Neural cell (in vitro differentiated cells): Measurements from ENCODE around the gene LMAN2L. TPM values are rescaled to one million over a fixed set of nuclear protein-coding genes. Genes with fewer than 3 reads are reported as not detected.

Experiments
- H2AFZ ChIP-seq: fragments of 200-600, 300-800 bp; sonication (generic), shearing (Covaris generic); 2 replicates; pipeline ENCODE4 v1.6.0; 2014; ENCODE audit warnings: low read depth, mild to moderate bottlenecking, antibody characterized with exemption, low read length, moderate library complexity
- H3F3A ChIP-seq: fragments of 200-600 bp; shearing (Covaris generic); 2 replicates; pipeline ENCODE4 v1.6.1; 2016; ENCODE audit warnings: mild to moderate bottlenecking, moderate library complexity, mixed read lengths, antibody characterized with exemption, low read length; ENCODE audit not compliant: insufficient read depth, poor library complexity, severe bottlenecking
- H3K27ac ChIP-seq: fragments of 200-600, 300-800 bp; sonication (generic), shearing (Covaris generic); 2 replicates; pipeline ENCODE4 v1.5.1; 2014; ENCODE audit warnings: mild to moderate bottlenecking, low read length, moderate library complexity
- H3K27me3 ChIP-seq: fragments of 300-800, 200-600 bp; sonication (generic), shearing (Covaris generic); 2 replicates; pipeline ENCODE4 v1.6.0; 2014; ENCODE audit warnings: mild to moderate bottlenecking, low read depth, low read length, moderate library complexity; ENCODE audit not compliant: insufficient read depth
- H3K36me3 ChIP-seq: fragments of 300-800, 200-600 bp; sonication (generic), shearing (Covaris generic); 2 replicates; pipeline ENCODE4 v1.5.1; 2014; ENCODE audit warnings: mild to moderate bottlenecking, antibody characterized with exemption, low read length, moderate library complexity; ENCODE audit not compliant: insufficient read depth
- H3K4me2 ChIP-seq: fragments of 300-800, 200-600 bp; sonication (generic), shearing (Covaris generic); 2 replicates; pipeline ENCODE4 v1.6.0; 2014; ENCODE audit warnings: mild to moderate bottlenecking, low read length
- H3K4me3 ChIP-seq: fragments of 300-800, 200-600 bp; sonication (generic), shearing (Covaris generic); 2 replicates; pipeline ENCODE4 v1.5.1; 2014; ENCODE audit warnings: mild to moderate bottlenecking, low read length, moderate library complexity
- H3K79me2 ChIP-seq: fragments of 200-600 bp; shearing (Covaris generic); replicated peaks from 2 replicates; pipeline ENCODE4 v1.6.0; 2014; ENCODE audit warnings: mild to moderate bottlenecking, low read length, moderate library complexity; ENCODE audit not compliant: insufficient read depth
- H3K9ac ChIP-seq: fragments of 300-800, 200-600 bp; sonication (generic), shearing (Covaris generic); 2 replicates; pipeline ENCODE4 v1.6.1; 2016; ENCODE audit warnings: mild to moderate bottlenecking, low read length, mixed read lengths
- H3K9me2 ChIP-seq: fragments of 200-600 bp; shearing (Covaris generic); 2 replicates; pipeline ENCODE4 v1.6.1; 2016; ENCODE audit warnings: mild to moderate bottlenecking, low read length, mixed read lengths; ENCODE audit not compliant: insufficient read depth
- H3K9me3 ChIP-seq: fragments of 200-600, 300-800 bp; sonication (generic), shearing (Covaris generic); 2 replicates; pipeline ENCODE4 v1.6.1; 2016; ENCODE audit warnings: mild to moderate bottlenecking, mixed run types, low read length, moderate library complexity, mixed read lengths
- H4K20me1 ChIP-seq: fragments of 200-600 bp; shearing (Covaris generic); 2 replicates; pipeline ENCODE4 v1.6.1; 2016; ENCODE audit warnings: mild to moderate bottlenecking, mixed run types; ENCODE audit not compliant: insufficient read depth
- EP300 ChIP-seq: fragments of 450-650 bp; conservative IDR thresholded peaks from 2 replicates; pipeline ENCODE4 v1.6.1; 2014; ENCODE audit warnings: antibody characterized with exemption, mild to moderate bottlenecking, moderate library complexity; ENCODE audit not compliant: poor library complexity, severe bottlenecking
- EZH2 ChIP-seq: fragments of 200-600, 300-800 bp; shearing (Covaris generic), sonication (generic); IDR thresholded peaks from 2 replicates; pipeline ENCODE4 v1.6.1; 2014; ENCODE audit warnings: antibody characterized with exemption, low read length, borderline replicate concordance, mild to moderate bottlenecking; ENCODE audit not compliant: insufficient read depth, poor library complexity, severe bottlenecking
- MXI1 ChIP-seq: fragments of 450-650 bp; conservative IDR thresholded peaks from 2 replicates; pipeline ENCODE4 v1.6.1; 2014; ENCODE audit warnings: antibody characterized with exemption, mild to moderate bottlenecking; ENCODE audit not compliant: poor library complexity, severe bottlenecking
- POLR2AphosphoS5 ChIP-seq: IDR thresholded peaks from 2 replicates; pipeline ENCODE4 v1.6.1; 2012
- RAD21 ChIP-seq: fragments of 450-650 bp; conservative IDR thresholded peaks from 2 replicates; pipeline ENCODE4 v1.6.1; 2014; ENCODE audit warnings: antibody characterized with exemption, mild to moderate bottlenecking, moderate library complexity
- SMC3 ChIP-seq: fragments of 450-650 bp; conservative IDR thresholded peaks from 2 replicates; pipeline ENCODE4 v1.6.1; 2014; ENCODE audit warnings: antibody characterized with exemption, mild to moderate bottlenecking, moderate library complexity; ENCODE audit not compliant: poor library complexity
- TAF1 ChIP-seq: IDR thresholded peaks from 2 replicates; pipeline ENCODE4 v1.6.1; 2012; ENCODE audit warnings: low read depth
- polyA plus RNA-seq: library from polyadenylated mRNA; depleted of rRNA; stranded (reverse); fragments of >200 nt; gene quantifications from 2 replicates; pipeline ENCODE4 v1.2.3, GENCODE V29; 2014
- TF ChIP-seq, protein P1 (sequence below): fragments of 450-650 bp; IDR thresholded peaks from 2 replicates; pipeline ENCODE4 v1.5.1; 2014; ENCODE audit warnings: antibody characterized with exemption, mild to moderate bottlenecking, moderate library complexity; ENCODE audit not compliant: poor library complexity, severe bottlenecking
- TF ChIP-seq, protein P2 (sequence below): IDR thresholded peaks from 2 replicates; pipeline ENCODE4 v1.6.1; 2012; ENCODE audit warnings: borderline replicate concordance

The LMAN2L gene
- polyA plus RNA-seq, 1 donor from 2014 or later, result 41.3 TPM

DNA sequence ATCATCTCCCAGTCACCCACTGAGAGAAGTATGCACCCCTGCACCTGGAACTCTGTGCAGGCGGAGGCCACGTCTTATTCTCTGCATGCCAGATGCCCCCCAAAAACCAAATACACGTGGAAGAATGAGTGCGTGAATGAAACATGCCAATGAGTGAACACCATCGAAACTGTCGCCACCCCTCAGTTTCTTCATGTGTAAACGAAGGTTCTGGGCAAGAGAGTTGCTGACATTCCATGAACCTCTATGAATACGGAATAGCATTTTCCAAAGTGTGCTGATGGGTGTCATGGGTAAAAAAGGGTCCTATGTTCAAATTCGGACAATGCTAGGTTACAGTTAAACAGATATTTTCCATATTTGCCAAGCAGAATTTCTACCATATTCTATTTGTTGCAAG lies 77.5 kb downstream of the LMAN2L start:
- Histone ChIP-seq H4K20me1 (no peaks in the 10 kb centered on the region), H3K79me2 (no peaks in the 10 kb centered on the region), H3K27ac (no peak overlapping the region), H3K9me3 (no peaks in the 10 kb centered on the region), H3K4me3 (no peak overlapping the region), H2AFZ (no peak overlapping the region), H3K27me3 (no peaks in the 10 kb centered on the region), H3K9ac (no peak overlapping the region), H3K36me3 (no peaks in the 10 kb centered on the region), H3K9me2 (no peaks in the 10 kb centered on the region), H3F3A (no peaks in the 10 kb centered on the region), H3K4me2 (no peak overlapping the region)
- TF ChIP-seq MXI1, result no peak
- TF ChIP-seq, protein P1, sequence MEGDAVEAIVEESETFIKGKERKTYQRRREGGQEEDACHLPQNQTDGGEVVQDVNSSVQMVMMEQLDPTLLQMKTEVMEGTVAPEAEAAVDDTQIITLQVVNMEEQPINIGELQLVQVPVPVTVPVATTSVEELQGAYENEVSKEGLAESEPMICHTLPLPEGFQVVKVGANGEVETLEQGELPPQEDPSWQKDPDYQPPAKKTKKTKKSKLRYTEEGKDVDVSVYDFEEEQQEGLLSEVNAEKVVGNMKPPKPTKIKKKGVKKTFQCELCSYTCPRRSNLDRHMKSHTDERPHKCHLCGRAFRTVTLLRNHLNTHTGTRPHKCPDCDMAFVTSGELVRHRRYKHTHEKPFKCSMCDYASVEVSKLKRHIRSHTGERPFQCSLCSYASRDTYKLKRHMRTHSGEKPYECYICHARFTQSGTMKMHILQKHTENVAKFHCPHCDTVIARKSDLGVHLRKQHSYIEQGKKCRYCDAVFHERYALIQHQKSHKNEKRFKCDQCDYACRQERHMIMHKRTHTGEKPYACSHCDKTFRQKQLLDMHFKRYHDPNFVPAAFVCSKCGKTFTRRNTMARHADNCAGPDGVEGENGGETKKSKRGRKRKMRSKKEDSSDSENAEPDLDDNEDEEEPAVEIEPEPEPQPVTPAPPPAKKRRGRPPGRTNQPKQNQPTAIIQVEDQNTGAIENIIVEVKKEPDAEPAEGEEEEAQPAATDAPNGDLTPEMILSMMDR, result no peak
- TF ChIP-seq, protein P2, sequence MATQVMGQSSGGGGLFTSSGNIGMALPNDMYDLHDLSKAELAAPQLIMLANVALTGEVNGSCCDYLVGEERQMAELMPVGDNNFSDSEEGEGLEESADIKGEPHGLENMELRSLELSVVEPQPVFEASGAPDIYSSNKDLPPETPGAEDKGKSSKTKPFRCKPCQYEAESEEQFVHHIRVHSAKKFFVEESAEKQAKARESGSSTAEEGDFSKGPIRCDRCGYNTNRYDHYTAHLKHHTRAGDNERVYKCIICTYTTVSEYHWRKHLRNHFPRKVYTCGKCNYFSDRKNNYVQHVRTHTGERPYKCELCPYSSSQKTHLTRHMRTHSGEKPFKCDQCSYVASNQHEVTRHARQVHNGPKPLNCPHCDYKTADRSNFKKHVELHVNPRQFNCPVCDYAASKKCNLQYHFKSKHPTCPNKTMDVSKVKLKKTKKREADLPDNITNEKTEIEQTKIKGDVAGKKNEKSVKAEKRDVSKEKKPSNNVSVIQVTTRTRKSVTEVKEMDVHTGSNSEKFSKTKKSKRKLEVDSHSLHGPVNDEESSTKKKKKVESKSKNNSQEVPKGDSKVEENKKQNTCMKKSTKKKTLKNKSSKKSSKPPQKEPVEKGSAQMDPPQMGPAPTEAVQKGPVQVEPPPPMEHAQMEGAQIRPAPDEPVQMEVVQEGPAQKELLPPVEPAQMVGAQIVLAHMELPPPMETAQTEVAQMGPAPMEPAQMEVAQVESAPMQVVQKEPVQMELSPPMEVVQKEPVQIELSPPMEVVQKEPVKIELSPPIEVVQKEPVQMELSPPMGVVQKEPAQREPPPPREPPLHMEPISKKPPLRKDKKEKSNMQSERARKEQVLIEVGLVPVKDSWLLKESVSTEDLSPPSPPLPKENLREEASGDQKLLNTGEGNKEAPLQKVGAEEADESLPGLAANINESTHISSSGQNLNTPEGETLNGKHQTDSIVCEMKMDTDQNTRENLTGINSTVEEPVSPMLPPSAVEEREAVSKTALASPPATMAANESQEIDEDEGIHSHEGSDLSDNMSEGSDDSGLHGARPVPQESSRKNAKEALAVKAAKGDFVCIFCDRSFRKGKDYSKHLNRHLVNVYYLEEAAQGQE, result no peak
- no peak for TF ChIP-seq TAF1
- no peak for TF ChIP-seq POLR2AphosphoS5
- no peak for TF ChIP-seq EZH2
- no peak for TF ChIP-seq EP300
- TF ChIP-seq RAD21, result no peak
- no peak for TF ChIP-seq SMC3

DNA sequence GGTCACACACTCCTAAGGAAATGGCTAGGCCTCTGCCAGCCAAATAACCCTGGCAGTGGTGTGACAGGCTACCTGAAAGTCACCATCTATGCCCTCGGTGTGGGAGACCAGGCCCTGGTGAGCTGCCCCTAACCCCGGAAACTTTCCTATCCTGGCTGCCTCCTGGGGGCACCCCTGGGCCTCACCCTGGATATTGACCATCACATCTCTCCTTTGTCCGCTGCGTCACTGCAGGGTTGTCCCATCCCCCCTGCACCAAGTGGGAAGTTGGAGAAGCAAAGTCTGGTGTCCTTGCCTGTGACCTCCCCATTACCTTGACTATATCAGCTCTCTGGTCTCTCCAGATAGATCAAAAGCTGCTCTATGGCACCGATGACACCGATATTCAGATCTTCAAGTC lies 78.5 kb downstream of the LMAN2L start:
- TF ChIP-seq SMC3 (no peak), EP300 (no peak), TAF1 (no peak), MXI1 (no peak), POLR2AphosphoS5 (no peak), EZH2 (no peak), RAD21 (no peak)
- TF ChIP-seq, protein P1, result no peak
- TF ChIP-seq, protein P2, result no peak

More for the DNA sequence above, 78.5 kb downstream of the LMAN2L start:
- Histone ChIP-seq H3K27me3 (no peaks in the 10 kb centered on the region), H4K20me1 (no peaks in the 10 kb centered on the region), H2AFZ (no peak overlapping the region), H3K36me3 (no peaks in the 10 kb centered on the region), H3F3A (no peaks in the 10 kb centered on the region), H3K4me2 (no peak overlapping the region), H3K9me2 (no peaks in the 10 kb centered on the region), H3K9ac (no peak overlapping the region), H3K4me3 (no peak overlapping the region), H3K79me2 (no peaks in the 10 kb centered on the region), H3K27ac (no peak overlapping the region), H3K9me3 (no peaks in the 10 kb centered on the region)
